WI38 (cell line): Measurements from ENCODE around the gene FLYWCH1.

Experiments
- H3K4me3 ChIP-seq: 2 replicates; pipeline ENCODE4 v1.5.1; 2011; ENCODE audit warnings: low read depth, mild to moderate bottlenecking, control low read depth, low read length
- TF ChIP-seq, protein P1 (sequence below): IDR thresholded peaks from 2 replicates; pipeline ENCODE4 v1.5.1; 2012; ENCODE audit warnings: low read depth, mild to moderate bottlenecking, control low read depth, low read length

FLYWCH1 gene

DNA sequence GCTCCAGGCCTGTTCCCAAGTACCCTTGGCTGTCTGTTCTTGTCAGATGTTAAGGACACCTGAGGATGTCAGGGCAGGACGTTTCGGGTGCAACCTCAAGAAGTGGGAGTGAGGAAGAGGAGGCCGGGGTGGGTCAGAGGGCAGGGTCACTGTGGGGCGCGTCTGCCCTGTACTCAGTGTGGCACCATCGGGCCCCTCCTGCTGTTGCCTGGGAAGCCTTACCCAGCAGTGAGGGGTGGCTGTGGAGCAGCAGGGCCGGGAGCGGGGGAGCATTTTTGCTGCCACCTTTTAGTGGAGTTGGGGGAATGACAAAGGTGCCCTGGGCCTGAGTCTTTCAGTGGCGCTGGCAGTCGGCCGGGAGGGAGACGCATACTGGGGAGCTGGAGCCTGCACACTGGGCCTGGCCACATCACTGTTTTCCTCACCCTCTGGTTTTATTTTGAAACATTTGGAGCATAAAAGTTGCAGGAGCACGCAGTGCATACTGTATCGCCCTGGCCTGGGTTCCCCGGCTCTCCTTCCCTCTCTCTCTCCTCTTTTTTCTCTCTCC is 11.1 kb upstream of the FLYWCH1 start:
- TF ChIP-seq, protein P1, sequence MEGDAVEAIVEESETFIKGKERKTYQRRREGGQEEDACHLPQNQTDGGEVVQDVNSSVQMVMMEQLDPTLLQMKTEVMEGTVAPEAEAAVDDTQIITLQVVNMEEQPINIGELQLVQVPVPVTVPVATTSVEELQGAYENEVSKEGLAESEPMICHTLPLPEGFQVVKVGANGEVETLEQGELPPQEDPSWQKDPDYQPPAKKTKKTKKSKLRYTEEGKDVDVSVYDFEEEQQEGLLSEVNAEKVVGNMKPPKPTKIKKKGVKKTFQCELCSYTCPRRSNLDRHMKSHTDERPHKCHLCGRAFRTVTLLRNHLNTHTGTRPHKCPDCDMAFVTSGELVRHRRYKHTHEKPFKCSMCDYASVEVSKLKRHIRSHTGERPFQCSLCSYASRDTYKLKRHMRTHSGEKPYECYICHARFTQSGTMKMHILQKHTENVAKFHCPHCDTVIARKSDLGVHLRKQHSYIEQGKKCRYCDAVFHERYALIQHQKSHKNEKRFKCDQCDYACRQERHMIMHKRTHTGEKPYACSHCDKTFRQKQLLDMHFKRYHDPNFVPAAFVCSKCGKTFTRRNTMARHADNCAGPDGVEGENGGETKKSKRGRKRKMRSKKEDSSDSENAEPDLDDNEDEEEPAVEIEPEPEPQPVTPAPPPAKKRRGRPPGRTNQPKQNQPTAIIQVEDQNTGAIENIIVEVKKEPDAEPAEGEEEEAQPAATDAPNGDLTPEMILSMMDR = no peak

GRCh38 chr16:2902337-2903130 is 9.2 kb upstream of the FLYWCH1 start:
- TF ChIP-seq, protein P1 = no peak
- no peak overlapping the region for H3K4me3 ChIP-seq

More for the DNA sequence above, 11.1 kb upstream of the FLYWCH1 start:
- H3K4me3 ChIP-seq = no peak overlapping the region

DNA sequence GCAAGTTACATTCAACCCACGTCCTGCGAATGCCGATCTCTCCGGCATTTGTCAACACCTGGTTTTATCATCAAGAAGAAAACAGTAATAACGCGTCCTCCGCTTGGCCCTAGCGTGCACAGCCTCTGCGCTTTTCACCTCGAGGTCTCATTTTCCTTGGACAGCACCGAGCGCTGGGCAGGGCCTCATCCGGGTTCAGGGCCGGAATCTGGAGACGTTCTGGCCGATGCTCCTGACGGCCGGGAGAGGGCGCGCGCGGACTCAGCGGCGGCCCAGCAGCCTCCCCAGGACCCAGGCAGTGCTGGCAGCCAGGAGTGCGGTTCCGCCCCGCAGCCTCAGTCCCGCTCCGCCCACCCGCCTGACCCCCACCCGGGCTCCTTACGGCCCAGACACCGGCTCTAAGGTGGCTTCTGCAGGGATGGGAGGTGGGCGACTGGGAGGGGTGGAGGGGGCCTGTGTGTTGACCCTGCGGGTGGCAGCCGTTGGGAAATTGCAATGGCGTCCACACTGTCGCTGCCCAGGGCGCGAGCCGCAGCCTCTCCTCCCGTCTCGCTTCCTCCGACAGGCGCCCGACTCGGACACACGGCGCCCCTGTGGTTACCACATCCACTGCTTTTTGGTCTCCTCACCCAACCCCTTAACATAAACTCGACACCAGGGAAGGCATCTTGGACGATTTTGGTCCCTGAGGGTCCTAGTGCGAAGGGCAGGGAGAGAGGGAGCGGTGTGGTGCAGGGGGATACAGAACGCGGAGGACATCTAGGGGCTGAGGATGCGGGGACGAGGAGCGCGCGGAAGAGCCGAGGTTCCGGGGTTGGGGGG is 7.4 kb upstream of the FLYWCH1 start:
- peak overlapping the region; percentile 78 for H3K4me3 ChIP-seq
- TF ChIP-seq, protein P1 = peak; percentile 89

- TF ChIP-seq, protein P1 = no peak
- peak overlapping the region; percentile 78 for H3K4me3 ChIP-seq
Observed at GRCh38 chr16:2904922-2905240, 6.8 kb upstream of the FLYWCH1 start.

DNA sequence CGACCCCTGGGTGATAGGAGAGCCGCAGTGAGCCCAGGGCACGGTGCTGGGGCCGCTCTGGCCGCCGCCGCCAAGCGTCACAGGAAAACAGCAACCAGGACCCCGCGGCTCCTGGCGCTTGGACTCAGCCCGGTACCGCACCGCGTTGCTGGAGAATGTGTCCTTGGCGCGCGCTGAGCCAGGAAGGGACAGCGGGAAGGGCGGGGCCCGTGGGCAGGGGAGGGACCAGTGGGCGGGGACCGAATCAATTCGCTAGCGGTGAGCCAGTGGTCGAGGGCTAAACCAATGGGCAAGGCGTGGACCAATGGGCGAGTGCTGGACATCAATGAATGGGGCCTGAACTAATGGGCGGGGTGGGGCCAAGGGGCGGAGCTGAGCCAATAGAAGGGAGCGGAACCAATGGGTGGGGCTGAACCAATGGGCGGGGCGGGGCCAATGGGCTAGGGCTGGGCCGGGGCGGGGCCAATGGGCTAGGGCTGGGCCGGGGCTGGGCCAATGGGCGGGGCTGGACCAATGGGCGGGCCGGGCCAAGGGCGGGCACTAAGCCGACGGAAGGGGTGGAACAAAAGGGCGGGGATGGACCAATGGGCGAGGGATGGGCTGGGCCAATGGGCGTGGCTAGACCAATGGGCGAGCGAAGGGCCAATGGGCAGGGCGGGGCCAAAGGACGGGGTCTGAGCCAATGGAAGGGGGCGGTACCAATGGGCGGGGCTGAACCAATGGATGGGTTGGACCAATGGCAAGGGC is 6.3 kb upstream of the FLYWCH1 start:
- H3K4me3 ChIP-seq = peak overlapping the region; percentile 78

GRCh38 chr16:2905988-2906387 is 5.7 kb upstream of the FLYWCH1 start:
- no peak overlapping the region for H3K4me3 ChIP-seq
- TF ChIP-seq, protein P1 = no peak

More for the DNA sequence above, 6.3 kb upstream of the FLYWCH1 start:
- TF ChIP-seq, protein P1 = no peak
